ENCODE measurements around the gene LYRM4.

Gene LYRM4

DNA sequence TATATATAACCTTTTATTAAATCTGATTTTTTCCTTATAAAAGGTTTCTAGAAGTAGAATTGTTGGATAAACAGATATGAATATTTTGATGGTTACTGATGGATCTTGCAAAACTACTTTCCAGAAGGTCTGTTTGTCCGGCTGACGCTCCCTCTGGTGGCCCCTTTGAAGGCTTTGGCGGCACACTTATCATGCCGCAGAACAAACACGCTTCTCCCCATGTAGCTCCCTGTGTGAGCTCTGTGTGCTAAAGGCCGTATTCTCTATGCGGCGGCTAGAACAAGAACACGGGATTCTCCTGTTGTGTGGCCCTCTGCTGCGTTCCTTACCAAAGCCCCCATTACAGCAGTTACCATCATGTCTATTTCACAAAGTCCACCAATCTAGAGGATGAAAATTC lies 145.6 kb downstream of the LYRM4 start:
- DNase-seq, result no peak

DNA sequence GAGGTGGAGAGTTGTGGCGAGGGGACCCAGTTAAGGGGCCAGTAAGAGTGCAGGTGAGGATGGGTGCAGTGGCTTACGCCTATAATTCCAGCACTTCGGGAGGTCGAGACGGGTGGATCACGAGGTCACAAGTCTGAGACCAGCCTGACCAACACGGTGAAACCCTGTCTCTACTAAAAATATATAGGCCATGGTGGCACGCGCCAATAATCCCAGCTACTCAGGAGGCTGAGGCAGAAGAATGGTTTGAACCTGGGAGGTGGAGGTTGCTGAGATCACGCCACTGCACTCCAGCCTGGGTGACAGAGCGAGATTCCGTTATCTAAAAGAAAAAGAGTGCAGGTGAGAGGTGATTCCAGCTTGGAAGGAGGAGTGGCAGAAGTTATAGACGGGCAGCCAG lies 147.7 kb downstream of the LYRM4 start:
- no peak for DNase-seq

DNA sequence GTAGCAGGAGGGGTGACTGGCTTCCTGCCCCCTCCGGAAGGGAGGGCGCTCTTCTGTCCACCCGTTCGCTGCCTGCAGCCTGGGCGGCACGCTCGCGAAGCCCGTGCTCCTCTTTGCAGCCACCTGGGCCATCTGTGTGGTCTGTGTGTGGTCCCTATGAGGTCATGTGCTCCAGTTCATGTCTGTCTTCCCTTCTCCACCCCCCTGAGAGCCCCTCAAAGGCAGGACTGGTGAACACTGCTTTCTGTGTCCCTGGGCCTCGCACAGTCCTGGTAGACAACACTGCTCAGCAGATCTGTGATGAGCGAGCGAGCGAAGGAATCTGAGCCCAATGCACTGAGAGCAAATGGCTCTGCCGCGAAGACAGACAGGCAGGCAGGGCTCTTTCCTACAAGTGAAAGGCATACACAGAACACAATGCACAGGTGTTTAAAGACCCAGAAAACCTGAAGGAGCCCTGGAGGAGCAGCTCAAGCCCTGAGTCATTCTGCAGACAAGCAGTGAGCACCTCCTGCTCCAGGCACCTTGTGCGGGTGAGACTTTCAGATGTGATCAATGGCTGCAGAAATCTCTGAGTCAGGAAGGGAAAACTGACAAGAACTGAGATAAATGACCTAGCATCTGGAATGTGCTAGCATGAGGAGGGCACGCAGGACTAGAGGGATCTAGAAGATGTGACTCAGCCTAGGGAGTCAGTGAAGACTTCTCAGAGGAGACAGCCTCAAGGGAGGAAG lies 148.5 kb downstream of the LYRM4 start:
- no peak for DNase-seq

DNA sequence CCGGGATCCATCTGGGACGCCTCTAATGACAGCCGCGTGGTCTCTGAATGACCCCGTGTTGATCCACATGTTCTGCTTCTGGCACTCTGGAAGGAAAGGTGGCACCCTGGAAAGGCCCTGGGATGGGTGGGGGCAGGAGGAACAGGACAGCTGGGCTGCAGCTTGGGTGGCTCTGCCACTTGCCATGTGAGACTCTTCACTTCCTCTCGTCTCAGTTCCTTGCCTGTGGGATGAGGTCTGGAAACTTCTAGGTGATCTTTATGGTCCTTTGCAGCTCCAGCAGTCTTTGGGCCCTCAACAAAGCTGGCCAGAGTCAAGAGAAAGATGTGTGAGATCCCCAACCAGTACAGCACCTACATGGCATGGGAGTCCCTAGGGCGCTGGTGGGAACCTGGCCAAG lies 149.1 kb downstream of the LYRM4 start:
- DNase-seq, result no peak

DNA sequence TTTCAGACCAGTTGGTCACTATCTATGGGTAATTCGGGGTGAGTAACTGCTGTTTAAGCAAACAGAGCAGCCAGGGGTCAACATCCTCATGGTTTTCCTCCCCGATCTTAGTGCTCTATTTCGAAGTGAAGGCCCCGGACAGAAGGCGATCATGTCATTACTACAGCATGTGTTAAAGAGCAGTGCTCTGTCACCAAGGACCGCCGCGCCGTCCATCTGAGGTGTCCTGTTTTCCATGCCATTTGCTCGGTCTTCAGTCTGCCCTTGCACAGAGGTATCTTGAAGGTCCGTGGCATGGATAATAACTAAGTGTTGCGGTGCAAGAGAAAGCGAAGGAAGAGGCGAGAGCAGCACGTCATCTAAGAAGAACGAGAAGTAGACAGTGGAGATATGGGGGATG lies 150.5 kb downstream of the LYRM4 start:
- no peak for DNase-seq

DNA sequence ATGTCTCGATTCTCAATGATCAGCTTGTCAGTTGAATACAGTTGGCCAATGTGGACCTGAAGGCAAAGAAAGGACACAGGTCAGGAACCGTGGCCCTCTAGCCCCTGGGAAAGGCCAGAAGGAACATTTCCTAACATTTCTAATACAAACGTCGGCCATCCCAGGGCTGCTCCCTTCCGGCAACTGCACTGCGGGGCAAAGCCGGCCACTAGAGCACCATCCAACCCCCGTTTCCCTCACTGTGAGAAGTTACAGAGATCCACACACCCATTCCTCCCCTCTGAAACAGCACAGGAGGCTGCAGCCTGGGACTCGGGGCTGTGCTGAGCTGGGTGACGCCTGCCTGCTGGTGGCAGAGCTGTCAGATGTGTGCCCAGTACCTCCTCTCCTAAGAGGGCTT lies 151.3 kb downstream of the LYRM4 start:
- DNase-seq, result no peak

DNA sequence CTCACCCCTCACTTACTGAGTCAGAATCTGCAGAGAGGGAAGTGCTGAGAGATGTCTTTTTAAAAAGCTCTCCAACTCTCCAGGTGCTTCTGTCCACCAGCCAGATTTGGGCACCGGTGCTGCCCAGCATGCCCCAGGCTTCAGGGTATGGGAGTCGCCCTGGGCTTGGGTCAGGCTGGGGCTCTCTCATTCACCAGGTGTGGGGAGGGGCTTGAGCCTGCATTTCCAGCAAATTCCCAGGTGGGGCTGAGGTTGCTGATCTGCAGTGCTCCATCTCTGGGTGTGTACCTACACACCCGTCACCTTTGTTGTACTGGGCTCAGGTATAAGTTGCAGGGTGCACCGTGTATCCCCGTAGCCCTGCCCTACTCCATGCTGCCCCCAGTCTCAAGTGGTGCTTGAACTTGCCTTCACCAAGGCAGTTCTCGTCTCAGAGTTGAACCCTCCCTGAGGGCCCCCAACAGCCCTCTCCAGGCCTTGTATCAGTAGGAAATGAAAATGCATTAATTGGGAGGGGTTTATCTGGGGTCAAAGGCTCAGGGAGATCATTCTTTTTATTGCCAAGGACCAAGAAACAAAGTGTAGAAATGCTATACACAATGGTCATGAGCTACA lies 152.1 kb downstream of the LYRM4 start:
- no peak for DNase-seq

DNA sequence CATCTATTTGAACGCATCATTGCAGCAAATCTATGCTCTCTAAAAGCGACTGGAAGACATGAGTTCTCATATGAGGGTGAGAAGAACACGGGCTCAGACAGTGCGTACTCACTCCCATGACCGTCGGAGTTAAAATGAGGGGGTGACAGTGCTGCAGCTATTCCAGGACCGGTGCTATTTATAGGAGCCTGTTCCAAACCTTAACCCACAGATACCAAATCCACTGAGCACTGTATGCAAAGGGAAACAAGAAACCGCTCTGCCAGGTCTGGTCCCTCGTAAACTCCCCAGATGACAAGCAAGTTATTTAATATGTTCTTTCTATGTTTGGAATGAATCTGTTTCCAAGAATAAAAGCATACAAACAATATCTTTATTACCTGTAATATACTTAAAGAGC lies 152.7 kb downstream of the LYRM4 start:
- DNase-seq, result no peak

DNA sequence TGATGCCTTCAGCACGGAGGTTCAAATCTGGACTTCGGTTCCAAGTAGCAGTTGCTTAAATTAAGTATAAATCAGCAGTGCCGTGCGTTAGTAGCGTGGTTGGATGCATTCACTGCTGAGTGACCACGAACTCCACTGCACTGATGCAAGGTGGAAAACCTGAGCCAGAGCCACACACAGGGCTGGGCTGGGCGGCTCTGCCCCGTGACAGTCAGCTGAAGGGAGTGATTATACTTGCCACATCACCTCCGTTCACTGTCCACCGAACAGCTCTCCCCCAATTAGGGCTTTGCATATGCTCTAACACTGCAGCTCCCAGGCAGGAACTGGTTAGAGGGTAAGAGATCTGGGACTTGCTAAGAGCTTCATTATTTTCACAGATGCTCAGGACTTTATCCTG lies 153.4 kb downstream of the LYRM4 start:
- DNase-seq, result no peak

DNA sequence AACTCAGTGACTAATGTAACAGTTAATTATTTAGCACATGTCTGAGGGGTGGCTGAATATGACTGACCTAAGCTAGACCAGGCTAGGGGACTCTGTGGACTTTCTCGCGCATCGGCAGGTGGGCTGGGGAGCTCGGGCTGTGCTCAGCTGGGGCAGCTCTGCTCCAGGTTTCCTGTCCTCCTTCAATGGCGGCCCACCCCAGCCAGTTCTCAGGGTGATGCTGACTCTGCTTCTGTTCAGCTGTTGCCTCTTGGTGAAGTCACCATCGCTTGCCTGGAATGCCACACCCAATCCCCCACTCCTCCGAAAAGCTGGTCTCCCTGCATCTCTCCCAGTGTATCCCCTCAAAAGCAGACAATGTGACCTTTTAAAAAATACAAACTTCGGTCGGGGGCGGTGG lies 155.6 kb downstream of the LYRM4 start:
- no peak for DNase-seq

DNA sequence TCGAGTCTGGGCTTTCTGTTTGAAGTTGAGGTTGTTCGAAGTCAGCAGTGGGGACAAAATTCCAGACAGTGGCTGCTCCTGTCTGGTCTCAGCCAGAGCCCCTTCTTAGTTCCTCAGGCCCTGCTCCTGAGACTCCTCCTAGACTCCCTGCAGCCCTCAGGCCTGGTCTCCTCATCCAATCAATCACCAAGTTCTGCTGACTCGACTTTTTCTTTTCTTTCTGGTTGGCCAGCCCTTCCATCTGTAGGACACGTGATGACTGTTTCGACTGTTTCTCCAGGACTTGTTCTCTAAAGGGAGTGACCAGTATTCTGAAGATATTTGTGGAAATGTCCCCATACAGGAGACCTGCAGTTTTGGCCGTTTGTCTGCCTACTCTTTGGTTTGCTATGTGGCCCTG lies 156.1 kb downstream of the LYRM4 start:
- DNase-seq, result no peak

DNA sequence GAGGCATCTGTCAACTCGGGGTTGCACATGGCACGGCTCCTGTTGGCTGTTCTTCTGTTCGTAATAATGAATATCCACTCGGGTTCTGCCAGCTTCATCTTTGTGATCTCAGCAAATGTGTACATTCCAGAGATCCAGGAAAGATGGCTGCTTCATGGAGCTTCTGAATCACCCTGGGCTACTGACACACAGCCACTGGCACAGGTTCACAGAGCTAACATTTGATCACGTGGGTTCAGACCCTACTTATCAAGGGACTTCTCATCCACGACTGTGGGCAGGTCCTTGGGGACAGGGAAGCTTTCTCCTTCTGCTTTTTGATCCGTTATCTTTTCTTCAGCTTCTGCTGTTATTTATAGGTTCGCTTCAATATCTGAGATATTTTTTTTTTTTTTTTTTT lies 157.5 kb downstream of the LYRM4 start:
- no peak for DNase-seq

DNA sequence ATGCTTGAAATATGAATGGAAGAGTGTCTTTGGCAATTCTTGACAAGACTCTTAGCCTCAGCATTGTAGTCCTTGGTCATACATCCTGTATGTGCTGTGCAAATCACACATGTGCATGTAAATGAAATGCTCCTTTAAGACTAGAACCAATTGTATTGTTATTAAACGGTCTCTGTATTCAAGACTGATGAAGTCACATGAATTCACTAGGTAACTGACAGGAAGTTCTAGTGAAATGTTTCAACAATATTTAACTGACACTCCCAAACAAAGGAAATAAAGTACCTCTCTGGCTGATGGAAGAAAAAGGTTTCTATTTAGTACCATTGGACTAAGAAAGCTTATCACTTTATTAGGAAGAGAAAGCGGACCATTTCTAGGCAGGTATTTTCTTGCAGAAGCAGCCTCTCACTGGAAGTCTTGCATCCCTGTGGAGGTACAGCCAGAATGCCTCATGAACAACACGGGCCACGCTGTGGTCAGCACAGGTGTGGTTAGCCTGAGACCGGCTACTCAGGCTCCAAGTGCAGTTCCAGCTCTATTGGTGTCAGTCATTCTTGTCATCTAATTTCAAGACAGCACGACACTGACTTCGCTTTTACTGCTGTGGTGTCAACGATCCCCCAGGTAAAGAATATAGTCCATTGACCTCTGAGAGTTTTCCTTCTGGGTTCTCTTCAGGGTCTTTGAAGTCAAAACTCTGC lies 158.3 kb downstream of the LYRM4 start:
- no peak for DNase-seq

DNA sequence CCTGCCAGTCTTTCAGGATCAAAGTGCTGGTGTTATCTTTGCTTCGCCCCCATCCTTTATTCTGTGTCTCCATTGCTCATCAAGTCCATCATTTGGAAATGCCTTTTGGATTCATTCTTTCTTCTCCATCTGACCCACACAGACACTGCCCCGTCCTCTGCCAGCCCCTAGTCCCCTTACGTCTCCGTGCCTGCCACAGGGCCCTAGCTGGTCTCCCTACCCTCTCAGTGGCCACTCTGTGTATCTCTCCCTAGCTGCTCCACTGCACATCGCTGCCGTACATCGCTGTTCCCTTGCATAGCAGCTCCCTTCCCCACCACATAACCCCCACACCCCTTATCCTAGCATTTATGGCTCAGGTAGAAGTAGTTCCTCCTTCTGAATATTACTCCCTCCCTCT lies 159.9 kb downstream of the LYRM4 start:
- DNase-seq, result no peak

DNA sequence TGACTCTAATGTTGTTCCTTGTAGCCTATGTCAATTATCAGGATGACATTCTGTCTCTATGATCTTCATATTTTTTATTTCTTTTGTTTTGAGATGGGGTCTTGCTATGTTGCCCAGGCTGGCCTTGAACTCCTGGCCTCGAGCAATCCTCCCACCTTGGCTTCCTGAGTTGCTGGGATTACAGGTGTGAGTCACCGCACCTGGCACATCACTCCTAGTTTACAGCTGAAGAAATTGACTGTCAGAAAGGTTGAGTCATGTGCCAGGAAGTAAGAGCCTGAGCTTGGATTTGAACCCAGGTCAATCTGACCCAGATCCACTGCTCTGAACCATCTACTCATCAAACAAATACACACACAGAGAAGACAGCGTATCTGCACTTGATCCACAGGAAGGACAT lies 161.2 kb downstream of the LYRM4 start:
- no peak for DNase-seq

DNA sequence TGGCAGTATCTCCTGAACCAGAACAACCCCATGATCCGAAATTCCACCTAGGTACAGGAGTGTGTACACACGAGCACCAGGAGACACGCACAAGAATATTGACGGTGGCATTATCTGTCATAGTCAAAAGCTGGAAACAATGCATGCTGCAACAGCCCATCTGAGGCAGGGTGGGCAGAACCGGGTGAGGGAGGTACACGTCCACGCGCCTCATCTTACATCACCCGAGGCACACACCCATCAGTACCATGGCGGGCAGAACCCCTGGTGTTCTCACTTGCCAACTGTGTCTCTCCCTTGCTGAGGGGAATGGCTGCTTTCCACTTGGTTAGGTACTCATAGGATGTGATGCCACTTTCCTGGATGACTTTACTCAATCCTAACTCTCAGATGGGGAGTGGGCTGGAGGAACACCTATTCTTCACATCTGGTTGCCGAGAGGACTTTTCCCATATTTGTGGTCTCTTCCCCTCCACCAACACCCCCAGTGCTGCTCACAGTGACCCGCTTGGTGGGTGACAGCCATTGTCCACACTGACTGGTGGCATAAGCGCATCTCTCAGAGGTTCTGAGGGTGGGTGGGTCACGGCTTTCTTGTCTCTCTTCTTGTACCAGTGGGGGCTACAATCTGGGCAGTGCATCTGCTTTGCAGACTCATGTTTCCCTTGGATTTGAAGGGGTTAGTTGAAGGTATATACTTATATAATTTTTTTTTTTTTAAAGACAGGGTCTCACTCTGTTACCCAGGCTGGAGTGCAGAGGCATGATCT lies 162.1 kb downstream of the LYRM4 start:
- DNase-seq, result no peak

DNA sequence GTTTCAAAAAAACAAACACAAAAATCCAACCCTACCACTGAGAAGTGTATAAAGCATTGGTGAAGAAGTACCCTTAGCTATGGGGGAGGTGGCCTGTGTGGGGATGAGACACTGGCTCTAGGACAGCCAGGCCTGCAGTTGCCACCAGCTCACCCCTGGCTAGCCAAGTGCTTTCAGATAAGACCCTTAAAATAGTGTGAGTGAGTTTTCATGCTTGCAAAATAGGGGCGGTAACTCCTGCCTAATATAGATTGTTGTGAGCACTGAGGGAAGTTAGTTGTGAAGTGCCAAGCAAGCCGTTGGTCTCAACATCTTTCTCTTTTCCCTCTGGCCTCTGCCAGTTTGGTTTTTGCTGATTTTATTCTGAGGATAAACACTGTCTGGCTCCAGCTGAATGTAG lies 164.3 kb downstream of the LYRM4 start:
- no peak for DNase-seq

DNA sequence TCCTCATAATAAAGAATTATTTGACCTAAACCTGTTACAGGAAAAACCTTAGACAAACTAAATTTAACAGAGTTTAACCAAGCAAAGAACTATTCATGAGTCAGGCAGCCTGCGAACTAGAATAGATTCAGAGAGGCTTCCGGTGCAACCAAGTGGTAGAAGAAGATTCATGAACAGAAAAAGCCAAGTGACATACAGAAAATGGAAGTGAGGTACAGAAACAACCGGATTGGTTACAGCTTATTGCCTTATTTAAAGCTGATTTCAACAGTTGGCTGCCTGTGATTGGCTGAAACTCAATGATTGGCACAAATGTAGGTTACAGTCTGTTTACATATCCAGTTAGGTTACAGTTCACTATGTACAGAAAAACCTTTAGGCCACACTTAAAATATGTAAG lies 165.5 kb downstream of the LYRM4 start:
- no peak for DNase-seq

DNA sequence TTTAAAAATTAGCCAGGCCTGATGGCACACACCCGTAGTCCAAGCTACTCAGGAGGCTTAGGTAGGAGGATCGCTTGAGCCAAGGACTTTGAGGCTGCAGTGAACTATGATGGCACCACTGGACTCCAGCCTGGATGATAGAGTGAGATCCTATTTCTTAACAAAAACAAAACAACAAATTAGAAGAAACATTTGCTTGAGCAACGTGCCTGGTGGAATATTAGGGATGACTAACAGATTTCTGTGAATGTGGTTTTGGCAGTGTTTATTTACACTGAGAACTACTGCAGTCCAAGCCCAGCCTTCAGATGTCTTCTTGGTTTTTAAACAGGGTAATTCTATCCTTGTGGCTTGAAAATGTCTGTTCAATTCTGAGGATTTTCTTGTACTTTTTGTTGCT lies 166.4 kb downstream of the LYRM4 start:
- no peak for DNase-seq

DNA sequence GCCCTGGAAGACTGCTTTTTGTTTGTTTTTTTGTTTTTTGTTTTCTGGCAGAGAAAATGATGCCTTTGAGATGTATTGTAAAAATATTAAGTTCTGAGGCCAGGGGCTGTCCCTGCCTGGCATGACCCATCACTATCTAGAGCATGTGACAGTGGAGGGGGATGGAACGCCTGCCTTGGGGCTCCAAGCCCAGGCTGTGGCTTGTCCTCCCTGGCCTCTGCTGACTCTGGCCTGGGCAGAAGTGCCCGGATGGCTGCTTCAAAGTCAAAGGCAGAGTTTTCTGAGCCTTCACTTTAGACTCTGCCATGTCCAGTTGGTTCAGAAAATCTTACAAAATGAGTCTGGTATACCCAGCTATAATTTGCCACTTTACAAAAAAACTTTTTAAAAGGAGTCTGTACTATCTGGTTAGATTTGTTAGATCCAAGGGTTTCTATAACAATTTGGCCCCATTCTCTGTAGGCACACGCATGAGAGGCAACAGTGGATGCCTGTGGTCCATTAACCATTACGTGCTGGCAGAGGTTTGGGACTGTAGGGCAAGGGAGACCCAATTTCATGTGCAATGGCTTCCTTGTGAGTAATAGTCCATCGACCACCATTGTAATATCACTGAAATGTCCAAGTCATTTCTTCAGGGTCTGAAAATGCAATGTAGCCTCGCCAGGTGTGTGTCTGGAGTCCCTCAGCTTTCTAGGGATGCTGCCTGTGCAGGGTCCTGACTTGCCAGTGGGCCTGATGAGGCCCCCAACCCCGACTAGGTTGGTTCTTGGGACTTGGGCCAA lies 167.3 kb downstream of the LYRM4 start:
- no peak for DNase-seq

DNA sequence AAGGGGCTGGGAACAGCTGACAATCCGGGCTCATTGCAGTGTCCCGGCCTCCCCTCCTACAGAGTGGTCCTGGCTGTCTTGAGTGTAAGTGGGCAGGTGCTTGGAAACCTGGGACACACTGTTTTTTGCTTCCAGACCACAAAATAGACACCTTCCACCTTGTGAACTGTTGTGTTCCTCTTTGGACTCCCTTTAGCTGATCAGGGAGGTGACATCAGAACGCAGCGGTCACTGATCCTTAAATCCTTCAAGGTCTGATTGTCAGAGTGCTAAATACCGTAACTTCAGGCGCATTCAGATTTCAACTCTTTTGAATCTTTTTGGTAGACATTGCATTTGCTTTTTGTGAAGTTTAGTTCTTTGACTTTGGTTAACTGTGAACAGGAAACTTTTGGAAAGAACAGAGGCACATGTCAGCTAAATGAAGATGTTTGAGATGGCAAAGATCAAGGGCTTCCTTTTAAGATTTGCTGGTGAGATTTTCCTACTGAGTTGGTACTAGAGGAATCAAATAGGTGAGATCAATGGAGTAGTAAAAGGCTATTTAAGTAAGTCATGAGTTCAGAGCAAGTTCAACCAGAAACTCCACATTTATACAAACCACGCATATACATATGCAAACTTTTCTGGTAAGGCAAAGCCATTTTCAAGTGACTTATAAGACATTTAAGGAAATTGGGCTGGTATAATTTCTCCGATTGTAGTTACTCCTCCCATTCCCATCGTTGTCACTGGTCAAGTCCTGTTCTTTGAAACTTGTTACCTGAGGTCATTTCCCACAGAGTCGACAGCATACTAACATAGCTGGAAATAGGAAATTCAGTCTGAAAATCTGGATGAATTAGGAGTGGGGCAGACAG lies 169.3 kb downstream of the LYRM4 start:
- DNase-seq, result no peak

DNA sequence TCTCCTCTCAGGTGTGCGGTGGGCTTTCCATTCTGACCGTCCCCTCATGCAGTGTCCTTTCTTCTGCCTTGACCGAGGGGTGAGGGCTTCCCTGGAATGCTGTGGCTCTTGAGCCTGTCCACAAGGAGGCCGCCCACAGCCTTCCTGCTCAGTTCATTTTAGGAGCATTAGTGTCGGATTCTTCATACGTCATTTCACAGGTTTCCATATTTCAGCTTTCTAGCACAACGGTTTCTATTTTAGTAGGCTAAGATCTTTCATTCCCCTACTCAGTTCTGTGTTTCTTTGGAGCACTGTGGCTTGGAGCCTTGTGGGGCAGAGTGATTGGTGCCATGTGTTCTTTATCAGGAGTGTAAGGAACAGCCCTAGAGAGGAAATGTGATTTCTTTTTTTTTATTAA lies 170.1 kb downstream of the LYRM4 start:
- no peak for DNase-seq
